H1 (cell line): ENCODE results near the gene CASP12. TPM values are rescaled to one million over a fixed set of nuclear protein-coding genes. Genes with fewer than 3 reads are reported as not detected.

ENCODE experiments used
- CTCF ChIA-PET: fragments of 300-600 bp; sonication (Branson Sonifier 250); formaldehyde crosslinking; loops from one replicate; lab custom pipeline; 2021; ENCODE audit not compliant: partially characterized antibody; lab: Charles Lee
- POLR2A ChIA-PET: fragments of 300-600 bp; sonication (Branson Sonifier 250); formaldehyde crosslinking; loops from one replicate; lab custom pipeline; 2021; ENCODE audit warnings: inconsistent platforms; ENCODE audit not compliant: partially characterized antibody; lab: Charles Lee
- DNase-seq, 2 experiments: peaks; one replicate each; pipeline versions ENCODE4 v3.0.0 to v3.0.0-alpha.2; 2010 to 2022; ENCODE audit warnings: low spot score in 2 of 2, low read depth in 1 of 2, mixed read lengths in 1 of 2
- FAIRE-seq: peaks from 2 replicates; lab custom pipeline; 2011; peaks lifted over from hg19 to GRCh38; lab: Jason Lieb, UNC
- H2AFZ ChIP-seq: 2 replicates; pipeline ENCODE4 v1.8.1; 2012; ENCODE audit warnings: low read length, inconsistent platforms
- H2AK5ac ChIP-seq: 2 replicates; pipeline ENCODE4 v1.6.1; 2013; ENCODE audit warnings: low read depth, low read length
- H2BK120ac ChIP-seq: replicated peaks from 2 replicates; pipeline ENCODE3; 2013; ENCODE audit warnings: low read depth, low read length, inconsistent platforms
- H2BK12ac ChIP-seq: 2 replicates; pipeline ENCODE4 v1.6.1; 2013; ENCODE audit warnings: low read depth, low read length
- H2BK15ac ChIP-seq: 2 replicates; pipeline ENCODE4 v1.6.1; 2013; ENCODE audit warnings: low read length
- H2BK20ac ChIP-seq: 2 replicates; pipeline ENCODE4 v1.6.1; 2013; ENCODE audit warnings: low read length
- H2BK5ac ChIP-seq: 2 replicates; pipeline ENCODE4 v1.6.1; 2013; ENCODE audit warnings: low read depth, low read length
- H3K14ac ChIP-seq: 2 replicates; pipeline ENCODE4 v1.6.1; 2013; ENCODE audit warnings: inconsistent platforms; ENCODE audit not compliant: insufficient read length
- H3K18ac ChIP-seq: 2 replicates; pipeline ENCODE4 v1.6.1; 2013; ENCODE audit warnings: low read length; ENCODE audit errors: extremely low read depth
- H3K23ac ChIP-seq: 2 replicates; pipeline ENCODE4 v1.6.1; 2013; ENCODE audit warnings: inconsistent platforms; ENCODE audit not compliant: insufficient read length
- H3K23me2 ChIP-seq: 2 replicates; pipeline ENCODE4 v1.6.1; 2013; ENCODE audit warnings: low read depth, low read length
- H3K27ac ChIP-seq: 2 replicates; pipeline ENCODE4 v1.6.1; 2011; ENCODE audit warnings: low read depth, low read length, inconsistent platforms
- H3K27me3 ChIP-seq, 4 experiments: replicated peaks in 1 of 4; 1 replicate in 1 of 4; 2 replicates in 3 of 4; pipeline versions ENCODE4 v1.6.1 to v1.8.1; 2011 to 2013; ENCODE audit warnings: low read length in 3 of 4, mild to moderate bottlenecking in 3 of 4, inconsistent platforms in 2 of 4, mixed read lengths in 2 of 4, moderate library complexity in 1 of 4; ENCODE audit not compliant: control insufficient read depth in 3 of 4, insufficient read depth in 3 of 4; ENCODE audit errors: extremely low read depth in 1 of 4
- H3K36me3 ChIP-seq, 4 experiments: 2 replicates each; pipeline versions ENCODE4 v1.6.1 to v1.8.1; 2011 to 2013; ENCODE audit warnings: mild to moderate bottlenecking in 4 of 4, low read length in 3 of 4, moderate library complexity in 2 of 4, control low read depth in 1 of 4, inconsistent platforms in 1 of 4; ENCODE audit not compliant: insufficient read depth in 4 of 4, control insufficient read depth in 2 of 4
- H3K4ac ChIP-seq: replicated peaks from 2 replicates; pipeline ENCODE3; 2013; ENCODE audit warnings: low read length, low read depth, mixed read lengths, inconsistent platforms; ENCODE audit not compliant: insufficient read length
- H3K4me1 ChIP-seq, 4 experiments: replicated peaks in 1 of 4; 1 replicate in 1 of 4; 2 replicates in 3 of 4; pipeline versions ENCODE4 v1.6.1 to v1.8.1; 2011 to 2013; ENCODE audit warnings: low read length in 3 of 4, inconsistent platforms in 2 of 4, mixed read lengths in 1 of 4; ENCODE audit not compliant: insufficient read depth in 4 of 4, control insufficient read depth in 3 of 4
- H3K4me2 ChIP-seq, 2 experiments: 2 replicates each; pipeline versions ENCODE4 v1.6.1 to v1.8.1; 2011 to 2013; ENCODE audit warnings: low read depth in 2 of 2, low read length in 2 of 2, control low read depth in 1 of 2, inconsistent platforms in 1 of 2, mild to moderate bottlenecking in 1 of 2; ENCODE audit not compliant: insufficient read depth in 1 of 2
- H3K4me3 ChIP-seq, 4 experiments: fragments of 200-600, 300-600 bp in 1 of 4; sonication (generic), shearing (Covaris generic), sonication (Bioruptor Twin) in 1 of 4; 2 replicates each; pipeline versions ENCODE4 v1.5.1 to v1.8.1; 2011 to 2016; ENCODE audit warnings: low read length in 4 of 4, low read depth in 3 of 4, control low read depth in 2 of 4, inconsistent platforms in 2 of 4, mild to moderate bottlenecking in 2 of 4, mixed read lengths in 1 of 4, moderate library complexity in 1 of 4; ENCODE audit not compliant: insufficient read depth in 2 of 4; ENCODE audit errors: extremely low read depth in 1 of 4
- H3K56ac ChIP-seq: replicated peaks from 2 replicates; pipeline ENCODE3; 2013; ENCODE audit warnings: low read depth, mild to moderate bottlenecking, mixed read lengths, low read length, inconsistent platforms; ENCODE audit not compliant: insufficient read length
- H3K79me1 ChIP-seq: 2 replicates; pipeline ENCODE4 v1.6.1; 2013; ENCODE audit warnings: low read depth, low read length, control low read depth
- H3K79me2 ChIP-seq, 2 experiments: 2 replicates each; pipeline versions ENCODE4 v1.6.1 to v1.8.1; 2012 to 2013; ENCODE audit warnings: low read length in 2 of 2, mild to moderate bottlenecking in 2 of 2, inconsistent platforms in 1 of 2; ENCODE audit not compliant: insufficient read depth in 2 of 2, control insufficient read depth in 1 of 2
- H3K9ac ChIP-seq, 4 experiments: replicated peaks in 1 of 4; 1 replicate in 1 of 4; 2 replicates in 3 of 4; pipeline versions ENCODE4 v1.6.1 to v1.8.1; 2011 to 2013; ENCODE audit warnings: low read depth in 3 of 4, low read length in 3 of 4, control low read depth in 2 of 4, mild to moderate bottlenecking in 2 of 4, moderate library complexity in 2 of 4, inconsistent platforms in 1 of 4; ENCODE audit errors: extremely low read depth in 1 of 4
- H3K9me3 ChIP-seq, 2 experiments: 2 replicates each; pipeline versions ENCODE4 v1.6.1 to v1.8.1; 2012 to 2013; ENCODE audit warnings: mild to moderate bottlenecking in 2 of 2, moderate library complexity in 2 of 2, control low read depth in 1 of 2, inconsistent platforms in 1 of 2, low read depth in 1 of 2, low read length in 1 of 2, mixed read lengths in 1 of 2; ENCODE audit not compliant: insufficient read depth in 2 of 2
- H4K20me1 ChIP-seq, 2 experiments: replicated peaks in 1 of 2; 2 replicates each; pipeline versions ENCODE3 to v1.8.1; 2011 to 2013; ENCODE audit warnings: inconsistent platforms in 2 of 2, low read length in 2 of 2, mild to moderate bottlenecking in 1 of 2; ENCODE audit not compliant: insufficient read depth in 2 of 2, control insufficient read depth in 1 of 2
- H4K5ac ChIP-seq: 2 replicates; pipeline ENCODE4 v1.6.1; 2013; ENCODE audit warnings: low read length, low read depth, mixed read lengths, inconsistent platforms; ENCODE audit not compliant: insufficient read length
- H4K8ac ChIP-seq: 2 replicates; pipeline ENCODE4 v1.8.0; 2013; ENCODE audit warnings: mild to moderate bottlenecking, moderate library complexity, low read length, inconsistent platforms; ENCODE audit not compliant: insufficient read depth; ENCODE audit errors: extremely low read depth
- H4K91ac ChIP-seq: replicated peaks from 2 replicates; pipeline ENCODE3; 2013; ENCODE audit warnings: low read length, mixed read lengths, inconsistent platforms; ENCODE audit not compliant: insufficient read length
- CEBPB ChIP-seq: IDR thresholded peaks from 2 replicates; pipeline ENCODE4 v1.6.1; 2012; ENCODE audit warnings: low read depth, low read length
- CHD1 ChIP-seq: IDR thresholded peaks from 2 replicates; pipeline ENCODE4 v1.6.1; 2012; ENCODE audit warnings: low read depth, low read length, improper control_type of control experiment
- GABPA ChIP-seq: IDR thresholded peaks from 2 replicates; pipeline ENCODE4 v1.6.1; 2011; ENCODE audit warnings: mild to moderate bottlenecking, low read length, moderate library complexity, borderline replicate concordance; ENCODE audit not compliant: insufficient read depth
- KDM1A ChIP-seq: fragments of 200-600, 300-600 bp; sonication (generic); IDR thresholded peaks from 2 replicates; pipeline ENCODE4 v1.7.1; 2016; ENCODE audit warnings: mild to moderate bottlenecking, low read length, borderline replicate concordance
- WGBS, 2 experiments: shearing (Covaris generic) in 1 of 2; methylation state at CpG; one replicate each; pipeline versions ENCODE4 v1.1.6 to v1.1.7; 2013 to 2015; ENCODE audit warnings: low lambda C conversion rate in 2 of 2, mixed read lengths in 2 of 2, inconsistent platforms in 1 of 2, low coverage in 1 of 2, missing lambda C conversion rate in 1 of 2; ENCODE audit not compliant: insufficient replicate concordance in 2 of 2, insufficient coverage in 1 of 2, insufficient read length in 1 of 2; ENCODE audit errors: extremely low coverage in 1 of 2, missing lambda C conversion rate in 1 of 2; 5-methylcytosine and 5-hydroxymethylcytosine counted together
- polyA plus RNA-seq, 7 experiments: library from polyadenylated mRNA; depleted of rRNA in 3 of 7; stranded (reverse) in 5 of 7; unstranded in 2 of 7; fragments of >200 nt in 5 of 7; fragments of 200-250 nt in 2 of 7; gene quantifications; 1 replicate in 5 of 7; 2 replicates in 1 of 7; 4 replicates in 1 of 7; pipeline versions ENCODE4 v1.2.1 to v1.2.3, GENCODE V29; 2011 to 2013; ENCODE audit warnings: missing spikeins in 2 of 7, mixed read lengths in 2 of 7
- total RNA-seq: library from RNA; stranded (reverse); fragmentation: NEBNext Ultra II Directional; extraction: Animal tissue kit (Norgen Biotek cat#: 25700); gene quantifications from 2 replicates; pipeline ENCODE4 v1.2.1, GENCODE V29; 2021

The CASP12 gene
- total and polyA plus RNA-seq, 2 of the 8 experiments (the other 6 are each of a cell fraction or from before 2014, with no cell fraction given), result not detected

DNA sequence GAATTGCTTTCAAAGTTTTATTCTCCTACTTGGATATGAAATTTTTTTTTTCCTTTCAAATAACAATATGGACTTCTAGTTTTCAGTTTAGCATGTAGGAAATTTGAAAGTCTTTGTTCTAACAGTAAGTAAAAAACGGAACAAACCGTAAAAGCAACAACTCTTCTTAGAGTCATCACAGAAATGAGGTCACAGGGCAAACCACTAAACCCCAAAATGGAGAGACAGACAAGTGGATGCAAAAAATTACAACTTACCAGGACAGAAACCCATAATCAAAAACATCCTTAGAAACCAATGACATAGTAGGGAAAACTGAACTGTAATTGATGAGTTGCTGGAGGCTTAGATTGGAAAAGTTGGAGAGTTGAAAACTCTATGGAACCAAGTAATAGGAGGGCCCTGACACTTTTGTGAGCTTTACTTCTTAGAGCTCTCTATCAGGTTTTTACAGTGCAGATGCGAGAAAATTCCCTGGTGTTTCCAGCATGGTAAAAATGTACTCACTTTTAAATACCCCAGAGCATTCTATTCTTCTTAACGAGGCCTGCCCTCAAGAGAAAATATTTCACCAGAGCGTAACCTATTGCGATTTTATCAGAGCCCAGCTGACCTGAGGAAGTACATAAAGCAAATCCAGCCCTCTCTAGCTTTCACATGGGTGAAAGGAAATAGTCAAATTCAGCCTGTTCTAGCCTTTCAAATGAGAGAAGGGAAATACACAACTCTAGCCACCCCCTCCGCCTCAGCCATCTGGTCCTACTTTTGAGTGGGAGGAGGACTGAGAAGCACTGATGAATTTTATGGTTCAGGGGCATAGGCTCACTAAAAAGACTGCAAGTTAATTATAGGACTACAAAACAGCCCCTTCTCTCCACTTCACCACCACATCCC, 39.1 kb downstream of the CASP12 start:
- TF ChIP-seq GABPA (no peak), CEBPB (no peak), KDM1A (no peak), CHD1 (no peak)
- TF ChIP-seq, all 59 proteins: peak for 0
- H3K9me3 ChIP-seq, result no peaks in the 10 kb centered on the region
- no peak overlapping the region for H3K4me2 ChIP-seq
- H2BK20ac ChIP-seq, result no peak overlapping the region
- no peaks in the 10 kb centered on the region; a peak in 1 of 7 replicates for H3K4me1 ChIP-seq
- H3K4me3 ChIP-seq, result no peak overlapping the region
- no peak for DNase-seq
- no peaks in the 10 kb centered on the region for H3K79me1 ChIP-seq
- H3K4ac ChIP-seq, result no peak overlapping the region
- H2BK12ac ChIP-seq, result no peak overlapping the region
- no peak overlapping the region for H2BK15ac ChIP-seq
- no peak overlapping the region for H2BK120ac ChIP-seq
- no peak overlapping the region for H3K14ac ChIP-seq
- H3K23ac ChIP-seq, result no peak overlapping the region
- no peaks in the 10 kb centered on the region for H3K23me2 ChIP-seq
- CTCF ChIA-PET, result no interaction called here
- H2AK5ac ChIP-seq, result no peak overlapping the region
- H2BK5ac ChIP-seq, result no peak overlapping the region
- POLR2A ChIA-PET, result no interaction called here
- H3K79me2 ChIP-seq, result no peaks in the 10 kb centered on the region
- H4K8ac ChIP-seq, result no peak overlapping the region
- no peak overlapping the region for H3K27ac ChIP-seq
- no peaks in the 10 kb centered on the region for H3K27me3 ChIP-seq
- no peak overlapping the region for H3K56ac ChIP-seq
- no peak overlapping the region for H4K5ac ChIP-seq
- H2AFZ ChIP-seq, result peak overlapping the region; percentile 93
- H3K36me3 ChIP-seq, result no peaks in the 10 kb centered on the region
- no peaks in the 10 kb centered on the region for H4K20me1 ChIP-seq
- no peak overlapping the region for H4K91ac ChIP-seq
- no peak overlapping the region for H3K18ac ChIP-seq
- no peak overlapping the region for H3K9ac ChIP-seq
- no peak for FAIRE-seq
- WGBS, 2 experiments, result 95% methylated on average over 7 of the region's 7 CpGs; no CpG with 5 or more reads in 1 of the 2 experiments
